DOHH2 (cell line): ENCODE measurements around the gene BCAP31.

Source experiments
- EZH2phosphoT487 ChIP-seq: fragments of 200-600 bp; sonication (generic); IDR thresholded peaks from 2 replicates; pipeline ENCODE4 v1.6.1; 2017; ENCODE audit warnings: borderline replicate concordance, mild to moderate bottlenecking, antibody characterized with exemption, low read length, moderate library complexity, mixed read lengths
- TF ChIP-seq, protein P1 (sequence below): fragments of 200-600 bp; sonication (generic); IDR thresholded peaks from one replicate; pipeline ENCODE4 v1.5.1; 2014; ENCODE audit warnings: antibody characterized with exemption, mild to moderate bottlenecking, low read depth, low read length; ENCODE audit not compliant: poor library complexity, severe bottlenecking

DNA sequence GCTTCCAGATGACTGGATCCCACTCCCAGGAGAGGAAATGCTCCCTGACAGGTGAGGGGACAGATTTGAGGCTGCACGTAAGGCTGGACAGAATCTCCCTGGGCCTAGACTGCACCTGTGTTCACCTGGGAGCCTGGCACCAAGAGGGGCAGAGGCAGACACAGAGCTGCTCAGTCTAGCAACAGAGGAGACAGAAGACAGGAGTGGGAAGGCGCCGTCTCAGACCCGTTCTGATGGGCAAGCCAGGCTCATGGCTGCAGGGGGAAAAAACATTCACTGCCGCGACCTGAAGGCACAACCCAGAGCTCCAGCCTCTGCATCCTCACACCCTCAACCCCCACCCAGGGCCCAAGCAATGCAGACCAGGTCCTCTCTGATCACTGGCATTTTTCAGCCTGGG is 16.8 kb downstream of the BCAP31 start:
- TF ChIP-seq, protein P1, sequence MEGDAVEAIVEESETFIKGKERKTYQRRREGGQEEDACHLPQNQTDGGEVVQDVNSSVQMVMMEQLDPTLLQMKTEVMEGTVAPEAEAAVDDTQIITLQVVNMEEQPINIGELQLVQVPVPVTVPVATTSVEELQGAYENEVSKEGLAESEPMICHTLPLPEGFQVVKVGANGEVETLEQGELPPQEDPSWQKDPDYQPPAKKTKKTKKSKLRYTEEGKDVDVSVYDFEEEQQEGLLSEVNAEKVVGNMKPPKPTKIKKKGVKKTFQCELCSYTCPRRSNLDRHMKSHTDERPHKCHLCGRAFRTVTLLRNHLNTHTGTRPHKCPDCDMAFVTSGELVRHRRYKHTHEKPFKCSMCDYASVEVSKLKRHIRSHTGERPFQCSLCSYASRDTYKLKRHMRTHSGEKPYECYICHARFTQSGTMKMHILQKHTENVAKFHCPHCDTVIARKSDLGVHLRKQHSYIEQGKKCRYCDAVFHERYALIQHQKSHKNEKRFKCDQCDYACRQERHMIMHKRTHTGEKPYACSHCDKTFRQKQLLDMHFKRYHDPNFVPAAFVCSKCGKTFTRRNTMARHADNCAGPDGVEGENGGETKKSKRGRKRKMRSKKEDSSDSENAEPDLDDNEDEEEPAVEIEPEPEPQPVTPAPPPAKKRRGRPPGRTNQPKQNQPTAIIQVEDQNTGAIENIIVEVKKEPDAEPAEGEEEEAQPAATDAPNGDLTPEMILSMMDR = no peak
- no peak for TF ChIP-seq EZH2phosphoT487
